ENCODE results near the gene ASF1A.

The ASF1A gene

DNA sequence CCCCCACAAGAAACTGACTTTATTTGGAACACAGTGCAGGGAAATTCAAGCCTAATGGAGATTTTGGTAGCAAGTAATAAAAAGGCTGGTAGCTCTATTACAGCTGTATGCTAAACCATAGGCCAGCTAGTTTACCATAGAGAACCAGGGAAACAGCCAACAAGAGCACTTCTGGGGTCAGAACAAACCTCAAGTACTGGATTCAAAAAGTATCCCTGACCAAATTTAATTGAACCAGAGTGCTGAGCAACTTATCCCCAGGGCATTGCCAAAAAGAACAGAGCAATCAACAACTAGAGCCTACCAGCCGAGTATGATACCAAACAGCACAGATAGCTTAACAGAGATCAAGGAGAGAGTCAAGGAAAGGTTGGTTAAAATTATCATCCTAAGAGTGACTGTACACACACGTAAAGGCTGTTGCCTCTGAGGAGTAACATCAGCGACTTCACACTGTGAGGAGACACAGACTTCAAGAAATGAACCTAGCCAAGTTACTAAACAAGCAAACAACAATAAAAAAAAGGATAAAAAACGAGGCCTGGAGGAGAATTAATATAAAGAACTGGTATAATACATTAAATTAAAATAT, 11.5 kb upstream of the ASF1A start:
- no peak overlapping the region for H3K27ac ChIP-seq
- H3K4me3 ChIP-seq (ENCODE audit: low read depth, low read length) = no peak overlapping the region
- no peaks in the 10 kb centered on the region for H3K27me3 ChIP-seq (replicated peaks)
- no peaks in the 10 kb centered on the region for H3K36me3 ChIP-seq (replicated peaks)
- in situ Hi-C loops (cut with HindIII; ENCODE audit: low pct_ligation_motif_present, low sequenced_read_pairs) = no loop called here
- DNase-seq = no peak
- TF ChIP-seq, protein P1, sequence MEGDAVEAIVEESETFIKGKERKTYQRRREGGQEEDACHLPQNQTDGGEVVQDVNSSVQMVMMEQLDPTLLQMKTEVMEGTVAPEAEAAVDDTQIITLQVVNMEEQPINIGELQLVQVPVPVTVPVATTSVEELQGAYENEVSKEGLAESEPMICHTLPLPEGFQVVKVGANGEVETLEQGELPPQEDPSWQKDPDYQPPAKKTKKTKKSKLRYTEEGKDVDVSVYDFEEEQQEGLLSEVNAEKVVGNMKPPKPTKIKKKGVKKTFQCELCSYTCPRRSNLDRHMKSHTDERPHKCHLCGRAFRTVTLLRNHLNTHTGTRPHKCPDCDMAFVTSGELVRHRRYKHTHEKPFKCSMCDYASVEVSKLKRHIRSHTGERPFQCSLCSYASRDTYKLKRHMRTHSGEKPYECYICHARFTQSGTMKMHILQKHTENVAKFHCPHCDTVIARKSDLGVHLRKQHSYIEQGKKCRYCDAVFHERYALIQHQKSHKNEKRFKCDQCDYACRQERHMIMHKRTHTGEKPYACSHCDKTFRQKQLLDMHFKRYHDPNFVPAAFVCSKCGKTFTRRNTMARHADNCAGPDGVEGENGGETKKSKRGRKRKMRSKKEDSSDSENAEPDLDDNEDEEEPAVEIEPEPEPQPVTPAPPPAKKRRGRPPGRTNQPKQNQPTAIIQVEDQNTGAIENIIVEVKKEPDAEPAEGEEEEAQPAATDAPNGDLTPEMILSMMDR (IDR thresholded peaks at IDR 0.05; ENCODE audit: low read depth, low read length, missing control alignments) = no peak

DNA sequence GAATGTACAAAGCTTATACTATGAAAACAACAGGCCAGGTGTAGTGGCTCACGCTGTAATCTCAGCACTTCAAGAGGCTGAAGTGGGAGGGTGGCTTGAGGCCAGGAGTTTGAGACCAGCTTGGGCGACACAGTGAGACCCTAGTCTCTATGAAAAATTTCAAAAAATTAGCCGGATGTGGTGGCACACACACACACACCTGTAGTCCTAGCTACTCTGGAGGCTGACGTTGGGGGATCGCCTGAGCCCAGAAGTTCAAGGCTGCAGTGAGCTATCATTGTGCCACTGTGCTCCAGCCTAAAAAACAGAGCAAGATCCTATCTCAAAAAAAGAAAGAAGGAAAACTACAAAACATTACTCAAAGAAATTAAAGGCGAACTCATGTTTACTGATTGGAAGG, 7.3 kb upstream of the ASF1A start:
- no peaks in the 10 kb centered on the region for H3K27me3 ChIP-seq (replicated peaks)
- DNase-seq = no peak

DNA sequence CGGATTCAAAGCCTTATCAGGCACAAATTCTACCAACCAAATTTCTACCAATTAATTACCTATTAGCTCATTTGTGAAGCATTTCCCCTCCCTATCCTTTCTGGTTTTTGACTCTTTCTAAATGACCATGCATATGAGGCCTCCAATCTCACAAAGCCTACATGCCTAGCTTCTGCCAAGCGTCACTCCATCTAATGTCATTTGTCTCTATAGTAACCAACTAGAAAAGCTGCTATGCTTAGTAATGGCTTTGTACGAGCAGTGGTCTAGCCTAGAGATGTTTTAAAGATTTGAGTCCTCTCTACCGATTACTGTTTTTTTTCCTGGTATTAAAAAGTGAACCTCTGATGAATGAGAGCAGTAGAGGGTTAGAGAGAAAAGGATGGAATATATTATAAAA, 4.8 kb upstream of the ASF1A start:
- H3K27ac ChIP-seq = no peak overlapping the region
- DNase-seq = no peak
- no peak overlapping the region for H3K4me3 ChIP-seq (ENCODE audit: low read depth, low read length)
- no peaks in the 10 kb centered on the region for H3K36me3 ChIP-seq (replicated peaks)
- H3K27me3 ChIP-seq (replicated peaks) = no peaks in the 10 kb centered on the region
- TF ChIP-seq, protein P1 (IDR thresholded peaks at IDR 0.05; ENCODE audit: low read depth, low read length, missing control alignments) = no peak
- in situ Hi-C loops (cut with HindIII; ENCODE audit: low pct_ligation_motif_present, low sequenced_read_pairs) = no loop called here

More for the DNA sequence above, 7.3 kb upstream of the ASF1A start:
- Histone ChIP-seq H3K4me3 (ENCODE audit: low read depth, low read length) (no peak overlapping the region), H3K27ac (no peak overlapping the region), H3K36me3 (replicated peaks) (no peaks in the 10 kb centered on the region)
- in situ Hi-C loops (cut with HindIII; ENCODE audit: low pct_ligation_motif_present, low sequenced_read_pairs) = no loop called here
- TF ChIP-seq, protein P1 (IDR thresholded peaks at IDR 0.05; ENCODE audit: low read depth, low read length, missing control alignments) = no peak

DNA sequence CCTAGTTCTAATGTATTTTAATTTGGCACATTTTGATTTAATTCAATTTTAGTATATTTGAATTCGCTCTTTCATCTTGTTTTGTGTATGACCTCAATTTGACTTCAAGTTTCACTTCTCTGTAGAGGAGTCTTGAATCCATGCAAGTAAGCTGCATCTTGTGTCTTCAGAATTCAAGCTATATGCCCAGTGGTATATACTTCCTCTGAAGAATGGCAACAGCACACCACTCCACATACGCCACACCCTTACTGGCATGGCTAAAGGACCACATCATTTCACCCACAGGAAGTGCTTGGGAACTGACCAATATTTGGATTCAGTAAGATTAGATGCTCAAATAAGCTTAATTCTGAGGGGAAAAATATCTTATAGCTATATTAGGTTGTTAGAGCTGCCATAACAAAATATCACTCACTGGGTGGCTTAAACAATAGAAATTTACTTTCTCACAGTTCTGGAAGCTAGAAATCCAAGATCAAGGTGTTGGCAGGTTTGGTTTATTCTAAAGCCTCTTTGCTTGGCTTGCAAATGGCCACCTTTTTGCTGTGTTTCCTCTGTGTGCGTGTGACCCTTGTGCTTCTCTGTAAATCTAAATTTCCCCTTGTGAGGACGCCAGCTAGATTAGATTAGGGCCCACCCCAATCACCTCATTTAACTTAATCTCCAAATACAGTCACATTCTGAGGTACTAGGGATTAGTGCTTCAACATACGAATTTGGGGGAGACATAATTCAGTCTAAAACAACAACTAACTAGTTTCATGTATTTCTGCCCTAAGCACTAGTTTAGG, 2.8 kb upstream of the ASF1A start:
- DNase-seq = no peak

DNA sequence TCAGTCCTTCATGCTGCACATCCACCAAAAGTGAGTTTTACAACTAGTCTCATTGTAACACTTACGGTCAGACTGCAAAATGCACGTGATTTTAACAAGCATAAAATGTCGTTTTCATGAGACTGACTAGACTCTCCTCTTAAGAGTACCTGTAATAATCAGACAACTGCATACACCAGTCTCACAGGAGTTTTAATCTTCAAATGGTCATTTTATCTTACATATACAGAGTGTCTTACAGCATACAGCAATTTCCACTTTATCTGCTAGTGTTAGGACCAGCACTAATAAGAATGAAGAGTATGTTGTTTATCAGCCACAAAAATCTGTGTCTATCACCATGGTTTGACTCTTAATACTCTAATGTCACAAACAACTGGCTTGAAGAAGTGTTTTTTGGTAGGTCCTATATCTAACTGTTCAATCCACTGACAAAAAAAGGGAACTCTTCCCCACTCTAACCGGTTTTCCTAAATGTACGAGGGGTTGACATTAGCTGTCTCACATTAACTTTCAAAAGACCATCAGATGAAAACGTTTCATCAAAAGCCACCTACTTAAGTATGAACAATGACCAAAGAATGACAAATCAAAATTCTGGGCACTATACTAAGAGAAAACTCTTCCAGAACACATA, 1.5 kb upstream of the ASF1A start:
- Histone ChIP-seq H3K27ac (peak overlapping the region; percentile 93), H3K36me3 (replicated peaks) (no peaks in the 10 kb centered on the region), H3K4me3 (ENCODE audit: low read depth, low read length) (peak overlapping the region; percentile 62), H3K27me3 (replicated peaks) (no peaks in the 10 kb centered on the region)
- in situ Hi-C loops (cut with HindIII; ENCODE audit: low pct_ligation_motif_present, low sequenced_read_pairs) = no loop called here
- TF ChIP-seq, protein P1 (IDR thresholded peaks at IDR 0.05; ENCODE audit: low read depth, low read length, missing control alignments) = no peak
- DNase-seq = no peak

More for the DNA sequence above, 2.8 kb upstream of the ASF1A start:
- H3K27me3 ChIP-seq (replicated peaks) = no peaks in the 10 kb centered on the region
- H3K27ac ChIP-seq = no peak overlapping the region
- H3K36me3 ChIP-seq (replicated peaks) = no peaks in the 10 kb centered on the region
- TF ChIP-seq, protein P1 (IDR thresholded peaks at IDR 0.05; ENCODE audit: low read depth, low read length, missing control alignments) = no peak
- no peak overlapping the region for H3K4me3 ChIP-seq (ENCODE audit: low read depth, low read length)
- in situ Hi-C loops (cut with HindIII; ENCODE audit: low pct_ligation_motif_present, low sequenced_read_pairs) = no loop called here
